Measurements from ENCODE around the gene SLC26A3.

SLC26A3 gene

GRCh38 chr7:107767391-107767790 lies 35.6 kb downstream of the SLC26A3 start:
- no peaks in the 10 kb centered on the region for H3K4me1 ChIP-seq (ENCODE audit: control insufficient read depth in 2 of 2, insufficient read depth in 2 of 2, low read length in 2 of 2)
- H3K9me3 ChIP-seq (ENCODE audit: control insufficient read depth in 2 of 2, low read length in 2 of 2): no peaks in the 10 kb centered on the region
- H3K9ac ChIP-seq (ENCODE audit: low read depth in 1 of 2, low read length in 2 of 2): no peak overlapping the region
- peaks cover 10 to 22% of the 10 kb centered on the region in 2 donors for H3K36me3 ChIP-seq (ENCODE audit: control insufficient read depth in 2 of 2, insufficient read depth in 2 of 2, low read length in 2 of 2)
- no peaks in the 10 kb centered on the region for H3K27me3 ChIP-seq (ENCODE audit: control insufficient read depth in 2 of 2, insufficient read depth in 2 of 2, low read length in 2 of 2)
- no peak overlapping the region for H3K27ac ChIP-seq (ENCODE audit: low read depth in 2 of 2, low read length in 2 of 2)
- H3K4me3 ChIP-seq (ENCODE audit: low read length in 2 of 2): no peak overlapping the region

- peaks cover 40 to 49% of the 10 kb centered on the region in 2 donors for H3K36me3 ChIP-seq (ENCODE audit: control insufficient read depth in 2 of 2, insufficient read depth in 2 of 2, low read length in 2 of 2)
- H3K4me1 ChIP-seq (ENCODE audit: control insufficient read depth in 2 of 2, insufficient read depth in 2 of 2, low read length in 2 of 2): no peaks in the 10 kb centered on the region
- no peaks in the 10 kb centered on the region for H3K9me3 ChIP-seq (ENCODE audit: control insufficient read depth in 2 of 2, low read length in 2 of 2)
- H3K9ac ChIP-seq (ENCODE audit: low read depth in 1 of 2, low read length in 2 of 2): no peak overlapping the region
- H3K4me3 ChIP-seq (ENCODE audit: low read length in 2 of 2): no peak overlapping the region
- no peaks in the 10 kb centered on the region for H3K27me3 ChIP-seq (ENCODE audit: control insufficient read depth in 2 of 2, insufficient read depth in 2 of 2, low read length in 2 of 2)
- no peak overlapping the region for H3K27ac ChIP-seq (ENCODE audit: low read depth in 2 of 2, low read length in 2 of 2)
Measured at GRCh38 chr7:107758667-107759066, 44.4 kb downstream of the SLC26A3 start.

- Histone ChIP-seq H3K4me3 (ENCODE audit: low read length in 2 of 2) (no peak overlapping the region), H3K36me3 (ENCODE audit: control insufficient read depth in 2 of 2, insufficient read depth in 2 of 2, low read length in 2 of 2) (peaks cover 52 to 64% of the 10 kb centered on the region in 2 donors), H3K9ac (ENCODE audit: low read depth in 1 of 2, low read length in 2 of 2) (no peak overlapping the region), H3K27me3 (ENCODE audit: control insufficient read depth in 2 of 2, insufficient read depth in 2 of 2, low read length in 2 of 2) (no peaks in the 10 kb centered on the region), H3K4me1 (ENCODE audit: control insufficient read depth in 2 of 2, insufficient read depth in 2 of 2, low read length in 2 of 2) (no peaks in the 10 kb centered on the region), H3K27ac (ENCODE audit: low read depth in 2 of 2, low read length in 2 of 2) (no peak overlapping the region), H3K9me3 (ENCODE audit: control insufficient read depth in 2 of 2, low read length in 2 of 2) (no peaks in the 10 kb centered on the region)
Measured at GRCh38 chr7:107754642-107755041, 48.4 kb downstream of the SLC26A3 start.

GRCh38 chr7:107751113-107751512 lies 51.9 kb downstream of the SLC26A3 start:
- Histone ChIP-seq H3K27me3 (ENCODE audit: control insufficient read depth in 2 of 2, insufficient read depth in 2 of 2, low read length in 2 of 2) (no peaks in the 10 kb centered on the region), H3K4me3 (ENCODE audit: low read length in 2 of 2) (no peak overlapping the region), H3K9ac (ENCODE audit: low read depth in 1 of 2, low read length in 2 of 2) (no peak overlapping the region), H3K36me3 (ENCODE audit: control insufficient read depth in 2 of 2, insufficient read depth in 2 of 2, low read length in 2 of 2) (peaks cover 32 to 39% of the 10 kb centered on the region in 2 donors), H3K4me1 (ENCODE audit: control insufficient read depth in 2 of 2, insufficient read depth in 2 of 2, low read length in 2 of 2) (no peaks in the 10 kb centered on the region), H3K9me3 (ENCODE audit: control insufficient read depth in 2 of 2, low read length in 2 of 2) (no peaks in the 10 kb centered on the region), H3K27ac (ENCODE audit: low read depth in 2 of 2, low read length in 2 of 2) (no peak overlapping the region)

GRCh38 chr7:107746006-107746405 lies 57.0 kb downstream of the SLC26A3 start:
- Histone ChIP-seq H3K4me1 (ENCODE audit: control insufficient read depth in 2 of 2, insufficient read depth in 2 of 2, low read length in 2 of 2) (peaks cover 15 to 23% of the 10 kb centered on the region in 2 donors), H3K4me3 (ENCODE audit: low read length in 2 of 2) (no peak overlapping the region), H3K27ac (ENCODE audit: low read depth in 2 of 2, low read length in 2 of 2) (no peak overlapping the region), H3K9me3 (ENCODE audit: control insufficient read depth in 2 of 2, low read length in 2 of 2) (no peaks in the 10 kb centered on the region), H3K9ac (ENCODE audit: low read depth in 1 of 2, low read length in 2 of 2) (no peak overlapping the region), H3K36me3 (ENCODE audit: control insufficient read depth in 2 of 2, insufficient read depth in 2 of 2, low read length in 2 of 2) (peaks cover 6 to 9% of the 10 kb centered on the region in 2 donors), H3K27me3 (ENCODE audit: control insufficient read depth in 2 of 2, insufficient read depth in 2 of 2, low read length in 2 of 2) (no peaks in the 10 kb centered on the region)

- H3K9ac ChIP-seq (ENCODE audit: low read depth in 1 of 2, low read length in 2 of 2): peak overlapping the region; percentile 82 to 94
- peak overlapping the region; percentile 97 to 98 for H3K27ac ChIP-seq (ENCODE audit: low read depth in 2 of 2, low read length in 2 of 2)
- H3K4me3 ChIP-seq (ENCODE audit: low read length in 2 of 2): peak overlapping the region; percentile 91 to 96
- H3K36me3 ChIP-seq (ENCODE audit: control insufficient read depth in 2 of 2, insufficient read depth in 2 of 2, low read length in 2 of 2): peaks cover 3% of the 10 kb centered on the region in 2 donors
- H3K9me3 ChIP-seq (ENCODE audit: control insufficient read depth in 2 of 2, low read length in 2 of 2): no peaks in the 10 kb centered on the region
- no peaks in the 10 kb centered on the region for H3K27me3 ChIP-seq (ENCODE audit: control insufficient read depth in 2 of 2, insufficient read depth in 2 of 2, low read length in 2 of 2)
- peaks cover 15 to 23% of the 10 kb centered on the region in 2 donors for H3K4me1 ChIP-seq (ENCODE audit: control insufficient read depth in 2 of 2, insufficient read depth in 2 of 2, low read length in 2 of 2)
Measured at GRCh38 chr7:107744345-107744750, 58.7 kb downstream of the SLC26A3 start.

- peak within 1 kb of the TSS; percentile 91 to 96 for H3K4me3 ChIP-seq (ENCODE audit: low read length in 2 of 2)
- peak within 1 kb of the TSS; percentile 97 to 98 for H3K27ac ChIP-seq (ENCODE audit: low read depth in 2 of 2, low read length in 2 of 2)
- H3K4me1 ChIP-seq (ENCODE audit: control insufficient read depth in 2 of 2, insufficient read depth in 2 of 2, low read length in 2 of 2): peaks cover 15 to 23% of the 10 kb centered on the region in 2 donors
- H3K9ac ChIP-seq (ENCODE audit: low read depth in 1 of 2, low read length in 2 of 2): peak within 1 kb of the TSS; percentile 82 to 94
- peaks cover 0 to under 1% of the 10 kb centered on the region in 2 donors for H3K36me3 ChIP-seq (ENCODE audit: control insufficient read depth in 2 of 2, insufficient read depth in 2 of 2, low read length in 2 of 2)
- H3K27me3 ChIP-seq (ENCODE audit: control insufficient read depth in 2 of 2, insufficient read depth in 2 of 2, low read length in 2 of 2): no peaks in the 10 kb centered on the region
- H3K9me3 ChIP-seq (ENCODE audit: control insufficient read depth in 2 of 2, low read length in 2 of 2): no peaks in the 10 kb centered on the region
Measured at GRCh38 chr7:107743567-107744344, 59.3 kb downstream of the SLC26A3 start, which contains the start of gene CBLL1. Gene CBLL1 (plus strand): TSS chr7:107744142. CDS start chr7:107744164, 22 bp downstream.

- Histone ChIP-seq H3K27ac (ENCODE audit: low read depth in 2 of 2, low read length in 2 of 2) (peak overlapping the region; percentile 97 to 98), H3K9ac (ENCODE audit: low read depth in 1 of 2, low read length in 2 of 2) (peak overlapping the region; percentile 66 to 82), H3K27me3 (ENCODE audit: control insufficient read depth in 2 of 2, insufficient read depth in 2 of 2, low read length in 2 of 2) (no peaks in the 10 kb centered on the region), H3K4me1 (ENCODE audit: control insufficient read depth in 2 of 2, insufficient read depth in 2 of 2, low read length in 2 of 2) (peaks cover 15 to 23% of the 10 kb centered on the region in 2 donors), H3K36me3 (ENCODE audit: control insufficient read depth in 2 of 2, insufficient read depth in 2 of 2, low read length in 2 of 2) (no peaks in the 10 kb centered on the region), H3K4me3 (ENCODE audit: low read length in 2 of 2) (peak overlapping the region; percentile 91 to 96), H3K9me3 (ENCODE audit: control insufficient read depth in 2 of 2, low read length in 2 of 2) (no peaks in the 10 kb centered on the region)
Measured at GRCh38 chr7:107742678-107743566, 60.1 kb downstream of the SLC26A3 start.

- H3K9ac ChIP-seq (ENCODE audit: low read depth in 1 of 2, low read length in 2 of 2): no peak overlapping the region
Measured at GRCh38 chr7:107728276-107728675, 74.7 kb downstream of the SLC26A3 start.

More at GRCh38 chr7:107728276-107728675, 74.7 kb downstream of the SLC26A3 start:
- Histone ChIP-seq H3K4me1 (ENCODE audit: control insufficient read depth in 2 of 2, insufficient read depth in 2 of 2, low read length in 2 of 2) (no peaks in the 10 kb centered on the region), H3K27me3 (ENCODE audit: control insufficient read depth in 2 of 2, insufficient read depth in 2 of 2, low read length in 2 of 2) (peaks cover 0 to 6% of the 10 kb centered on the region in 2 donors), H3K27ac (ENCODE audit: low read depth in 2 of 2, low read length in 2 of 2) (no peak overlapping the region), H3K4me3 (ENCODE audit: low read length in 2 of 2) (no peak overlapping the region), H3K36me3 (ENCODE audit: control insufficient read depth in 2 of 2, insufficient read depth in 2 of 2, low read length in 2 of 2) (no peaks in the 10 kb centered on the region), H3K9me3 (ENCODE audit: control insufficient read depth in 2 of 2, low read length in 2 of 2) (no peaks in the 10 kb centered on the region)
